NCI-H1417 treated with DMSO at 0.1 percent for 48 hours (cell line): Measurements from ENCODE around the gene GREM1.

Source experiments
- DNase-seq: peaks from one replicate; lab custom pipeline; 2025; lab: John Stamatoyannopoulos, UW

Gene GREM1

DNA sequence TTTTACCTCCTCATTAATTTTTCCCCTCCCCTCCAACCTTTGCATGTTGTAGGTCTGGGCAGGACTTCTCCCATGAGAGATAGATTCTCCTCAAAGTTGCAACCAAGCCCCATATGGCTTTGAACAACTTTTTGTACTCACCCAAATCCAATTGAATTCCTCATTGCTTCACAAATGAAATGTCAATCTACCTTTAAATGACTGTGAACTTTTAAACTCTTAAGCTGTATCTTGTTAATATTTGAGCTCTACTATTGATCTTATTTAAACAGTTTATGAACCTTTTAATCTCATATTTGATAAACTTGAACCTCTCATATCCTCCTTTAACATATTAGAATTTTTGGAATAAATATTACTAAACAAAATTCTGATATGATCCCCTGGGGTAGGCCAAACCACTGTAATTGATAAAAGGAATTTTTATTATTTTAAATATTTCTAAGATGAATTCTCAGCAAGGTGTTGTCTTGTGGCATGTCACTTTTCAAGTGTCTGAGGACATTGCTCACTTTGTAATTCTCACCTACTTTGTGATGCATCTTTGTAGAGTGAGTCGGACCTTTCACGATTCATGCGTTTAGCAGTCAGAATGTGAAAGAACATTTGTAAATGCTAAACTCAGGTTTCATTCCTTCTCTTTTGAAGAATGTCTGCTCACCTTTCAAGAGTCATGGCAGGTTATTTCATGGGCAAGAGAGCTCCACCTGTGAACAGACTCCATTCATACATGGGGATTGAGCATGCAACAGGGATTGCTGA, 23.4 kb upstream of the GREM1 start:
- no peak for DNase-seq

GRCh38 chr15:32698773-32699390, 18.9 kb upstream of the GREM1 start:
- no peak for DNase-seq

- DNase-seq, result no peak
Observed at GRCh38 chr15:32700501-32701150, 17.2 kb upstream of the GREM1 start.

GRCh38 chr15:32701863-32702262, 15.9 kb upstream of the GREM1 start:
- DNase-seq, result no peak

DNA sequence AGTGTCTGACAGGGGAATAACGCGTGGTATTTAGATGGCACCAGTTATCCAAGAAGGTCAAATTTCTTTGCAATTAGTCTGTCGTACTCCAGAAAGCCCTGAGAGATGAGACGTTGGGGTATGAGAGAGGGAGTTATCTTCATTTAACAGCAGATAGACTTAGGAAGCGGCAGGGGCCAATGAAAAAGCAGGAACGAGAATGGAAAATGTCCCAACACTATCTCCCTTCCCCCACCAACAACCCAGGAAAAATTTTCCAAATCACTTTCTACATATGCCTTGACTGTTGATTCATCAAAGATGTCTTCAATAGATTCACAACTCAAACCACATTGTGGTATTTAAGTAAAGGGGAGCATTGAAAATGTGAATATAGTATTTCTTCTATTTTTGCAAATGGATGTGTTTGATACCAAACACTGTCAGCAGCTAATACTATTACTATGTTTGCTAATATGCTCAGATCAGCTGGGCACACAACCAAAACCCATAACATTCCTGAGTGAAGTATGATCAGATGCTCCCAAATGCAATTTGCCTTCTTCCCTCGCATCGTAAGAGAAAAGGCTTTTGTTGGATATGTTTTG, 13.3 kb upstream of the GREM1 start:
- no peak for DNase-seq

DNA sequence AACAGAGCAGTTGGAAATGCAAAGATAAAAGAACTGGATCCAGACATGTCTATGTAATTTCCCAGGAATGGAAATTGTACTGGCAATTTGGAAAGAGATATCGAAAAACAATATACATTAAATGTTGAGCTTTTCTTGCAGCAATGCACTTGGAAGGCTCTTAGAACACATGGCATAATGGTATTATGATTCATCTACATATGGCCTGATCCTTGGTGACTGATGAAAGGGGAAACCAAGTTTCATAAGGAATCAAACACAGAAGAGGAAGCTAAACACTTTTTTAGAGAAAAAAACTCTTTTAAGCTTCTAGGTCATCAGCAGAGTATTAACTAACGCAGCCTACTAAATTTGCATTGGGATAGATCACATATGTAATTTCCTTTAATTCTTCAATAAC, 12.4 kb upstream of the GREM1 start:
- no peak for DNase-seq

- no peak for DNase-seq
Observed at GRCh38 chr15:32706704-32707103, 11.1 kb upstream of the GREM1 start.

- no peak for DNase-seq
Observed at GRCh38 chr15:32707436-32707835, 10.4 kb upstream of the GREM1 start.

DNA sequence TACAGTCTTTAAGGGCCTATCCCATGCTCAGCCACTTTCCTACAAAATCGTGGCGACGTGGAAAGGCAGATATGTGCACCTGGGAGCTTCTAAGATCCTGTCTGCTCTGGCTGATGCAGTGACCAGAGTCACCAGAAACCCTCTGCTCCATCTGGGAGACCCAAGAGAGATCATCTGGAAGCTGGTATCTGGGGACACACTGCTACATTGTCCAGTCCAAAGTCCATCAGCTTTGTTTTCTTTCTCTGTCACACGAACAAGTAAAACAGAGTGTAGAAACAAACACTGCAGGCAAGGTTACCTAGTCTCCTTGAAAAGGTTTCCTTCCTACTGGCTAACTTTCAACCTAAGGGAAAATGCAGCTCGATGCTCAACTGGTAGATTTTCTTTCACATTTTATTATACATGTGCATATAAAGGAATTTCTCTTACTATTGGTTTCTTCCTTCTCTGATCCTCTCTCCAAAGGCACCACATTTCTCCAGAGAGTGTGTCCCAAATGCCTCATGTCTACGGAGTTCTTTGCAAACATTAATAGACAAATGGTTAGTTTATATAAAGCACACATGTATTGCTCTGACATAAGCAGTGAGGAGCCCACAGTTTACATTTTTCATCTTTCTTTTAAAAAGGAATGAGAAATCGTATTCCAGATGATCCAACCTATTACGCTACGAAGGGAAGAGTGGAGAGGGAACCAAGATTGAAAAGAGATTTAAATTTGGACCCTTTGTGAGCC, 8.3 kb upstream of the GREM1 start:
- no peak for DNase-seq

- DNase-seq, result no peak
Observed at GRCh38 chr15:32715276-32715675, 2.5 kb upstream of the GREM1 start.

DNA sequence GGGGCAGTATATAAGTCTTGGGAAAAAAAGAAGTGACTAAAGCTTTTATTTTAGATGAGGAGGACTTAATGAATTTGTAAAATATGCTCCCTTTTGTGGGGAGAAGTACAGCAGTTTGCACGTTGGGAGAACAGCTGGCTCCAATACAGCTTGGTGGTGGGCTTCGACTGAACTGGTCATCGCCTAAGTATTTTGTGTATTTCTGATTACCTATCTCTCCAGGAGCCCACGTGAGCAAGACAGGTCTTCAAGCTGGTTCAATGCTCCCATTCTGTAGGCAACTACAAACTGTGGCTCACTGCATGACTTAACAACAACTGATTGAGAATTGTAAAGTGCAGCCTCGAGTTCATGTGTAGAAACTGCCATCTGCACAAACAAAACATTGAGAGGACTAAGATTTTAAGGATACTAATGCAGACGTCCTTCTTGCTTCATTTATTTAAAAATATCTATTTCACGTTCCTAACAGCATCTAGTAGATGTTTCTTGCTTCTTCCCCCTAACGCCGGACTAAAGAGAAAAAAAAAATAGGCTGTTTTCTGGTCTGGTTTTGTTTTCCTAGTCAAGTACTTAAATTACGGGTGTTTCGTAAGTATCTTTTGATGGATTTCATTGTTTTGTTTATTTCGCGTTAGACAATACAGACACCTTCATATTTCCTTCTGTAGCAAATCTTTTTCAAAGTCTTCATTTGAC, 1.4 kb upstream of the GREM1 start:
- DNase-seq, result no peak

DNA sequence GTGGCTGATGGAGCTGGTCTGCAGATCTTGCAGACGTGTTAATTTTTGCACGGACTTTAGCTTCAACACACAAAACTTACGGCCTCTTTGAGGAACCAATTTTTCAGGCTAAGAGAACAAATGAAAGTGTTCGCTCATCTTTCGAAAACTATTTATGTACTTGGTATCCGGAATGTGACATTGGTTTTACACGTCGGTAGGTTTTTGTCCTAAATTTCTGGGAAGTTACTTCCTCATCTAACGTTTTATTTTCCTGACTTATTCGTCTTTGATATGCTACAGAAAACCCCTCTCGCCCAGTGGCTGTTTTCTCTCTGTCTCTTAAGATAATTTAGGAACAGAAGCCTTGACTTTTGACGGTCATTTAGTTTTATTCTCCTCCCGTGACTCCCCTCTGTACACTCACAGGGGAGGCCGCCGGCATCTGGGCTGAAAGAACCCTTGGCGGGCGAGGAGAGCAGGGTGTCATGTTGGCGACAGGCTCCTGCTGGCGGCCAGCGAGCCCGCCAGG, 834 bp upstream of the GREM1 start:
- DNase-seq, result no peak

- no peak for DNase-seq
Observed at GRCh38 chr15:32718227-32718820, 520 bp downstream of the GREM1 start.

DNA sequence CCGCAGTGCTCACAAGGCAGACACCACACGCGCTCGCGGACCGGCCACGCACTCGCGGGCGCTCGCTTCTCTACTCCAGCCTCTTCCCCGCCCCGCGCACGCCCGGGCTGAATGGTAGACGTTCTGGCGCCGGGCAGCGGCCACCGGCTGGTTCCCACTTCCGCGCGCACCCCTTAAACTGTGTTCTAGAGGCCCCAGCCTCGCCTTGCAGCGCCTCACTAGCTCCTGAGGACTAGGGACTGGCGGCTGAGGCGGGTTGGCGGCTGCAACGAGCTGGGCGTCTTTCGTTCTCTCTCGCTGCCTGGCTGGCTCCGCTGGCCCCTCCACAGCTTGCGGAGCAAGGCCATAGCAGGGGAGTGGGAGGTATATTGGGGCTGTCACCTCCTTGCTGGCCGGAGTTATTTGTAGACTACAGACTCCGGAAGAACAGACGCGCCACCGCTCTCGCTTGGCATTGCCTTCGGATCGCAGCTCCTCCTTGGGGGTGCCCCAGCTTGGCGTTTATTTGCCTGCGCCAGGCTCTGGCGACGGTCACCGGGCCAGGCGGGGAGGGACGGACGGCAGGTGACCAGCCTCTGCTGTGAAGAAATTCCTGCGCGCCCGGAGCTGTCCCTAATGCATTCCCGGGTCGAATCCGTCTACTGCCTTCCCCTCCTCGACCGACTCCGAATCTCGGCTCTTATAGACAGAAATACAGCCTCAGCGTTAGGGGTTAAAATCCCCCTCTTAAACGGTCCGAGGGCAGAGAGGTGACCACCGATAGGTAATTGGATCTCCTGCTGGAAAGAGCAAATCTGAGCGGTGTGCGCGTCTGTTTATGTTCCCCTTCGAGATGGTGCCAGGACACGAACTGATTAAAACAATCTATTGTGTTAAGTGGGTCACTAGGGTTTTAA, 1.3 kb downstream of the GREM1 start:
- DNase-seq, result no peak

- no peak for DNase-seq
Observed at GRCh38 chr15:32721596-32721995, 3.8 kb downstream of the GREM1 start.

- DNase-seq, result no peak
Observed at GRCh38 chr15:32722136-32722535, 4.3 kb downstream of the GREM1 start.

- no peak for DNase-seq
Observed at GRCh38 chr15:32723171-32723948, 5.6 kb downstream of the GREM1 start.

DNA sequence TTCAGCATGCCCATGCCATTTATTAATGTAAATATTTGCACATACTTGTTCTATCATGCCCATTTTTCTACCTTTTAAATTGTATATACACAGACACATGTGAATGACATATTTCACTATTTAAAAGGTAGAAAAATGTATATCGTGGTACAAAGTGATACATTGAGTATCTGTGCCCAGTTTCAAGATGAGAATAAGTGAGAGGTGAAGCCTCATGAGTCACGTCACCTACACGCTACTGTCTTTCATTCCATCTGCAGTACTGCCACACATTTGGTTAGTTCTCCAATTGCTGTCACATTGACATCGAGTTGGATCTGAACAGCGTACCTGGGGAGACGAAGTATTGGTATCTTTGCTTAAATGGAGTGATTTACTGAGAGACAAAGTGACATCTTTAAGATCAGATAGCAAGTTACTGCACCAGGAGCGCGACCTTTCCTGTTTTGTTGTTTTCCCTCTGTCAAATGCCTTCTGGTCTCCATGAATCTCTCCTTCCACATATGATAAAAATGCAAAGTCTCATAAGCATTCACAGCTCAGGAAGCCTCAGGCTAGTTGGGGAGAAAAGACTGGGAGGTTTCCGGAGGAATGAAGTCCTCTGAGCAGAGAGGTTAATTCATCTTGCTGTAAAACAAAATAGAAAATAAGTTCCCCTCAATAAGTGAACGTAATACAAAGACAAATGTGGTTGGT, 12.0 kb downstream of the GREM1 start:
- DNase-seq, result no peak
